Measurements from ENCODE around the gene FITM1.
A peak's percentile ranks its signal among the peaks of the same experiment; 100 is the strongest.

The FITM1 gene

GRCh38 chr14:24130380-24130716 lies at the start of gene FITM1:
Gene FITM1 (plus strand): TSS chr14:24130659. CDS start chr14:24131564, 905 bp downstream.
- no peak for DNase-seq (ENCODE audit: extremely low read depth in 1 of 2, low read depth in 1 of 2)

- peak; percentile 51 to 68 for DNase-seq (ENCODE audit: extremely low read depth in 1 of 2, low read depth in 1 of 2)
Measured at GRCh38 chr14:24080888-24081738, 49.3 kb upstream of the FITM1 start.

GRCh38 chr14:24081739-24082211 lies 48.7 kb upstream of the FITM1 start:
- no peak for DNase-seq (ENCODE audit: extremely low read depth in 1 of 2, low read depth in 1 of 2)

GRCh38 chr14:24082411-24083080 lies 47.9 kb upstream of the FITM1 start:
- DNase-seq (ENCODE audit: extremely low read depth in 1 of 2, low read depth in 1 of 2): no peak

- DNase-seq (ENCODE audit: extremely low read depth in 1 of 2, low read depth in 1 of 2): no peak
Measured at GRCh38 chr14:24083462-24083861, 47.0 kb upstream of the FITM1 start.

GRCh38 chr14:24084440-24084839 lies 46.0 kb upstream of the FITM1 start:
- no peak for DNase-seq (ENCODE audit: extremely low read depth in 1 of 2, low read depth in 1 of 2)

- DNase-seq (ENCODE audit: extremely low read depth in 1 of 2, low read depth in 1 of 2): no peak
Measured at GRCh38 chr14:24085215-24085614, 45.2 kb upstream of the FITM1 start.

- no peak for DNase-seq (ENCODE audit: extremely low read depth in 1 of 2, low read depth in 1 of 2)
Measured at GRCh38 chr14:24086193-24086955, 44.1 kb upstream of the FITM1 start.

- DNase-seq (ENCODE audit: extremely low read depth in 1 of 2, low read depth in 1 of 2): no peak
Measured at GRCh38 chr14:24087004-24087403, 43.5 kb upstream of the FITM1 start.

- DNase-seq (ENCODE audit: extremely low read depth in 1 of 2, low read depth in 1 of 2): no peak
Measured at GRCh38 chr14:24088095-24088494, 42.4 kb upstream of the FITM1 start.

- no peak for DNase-seq (ENCODE audit: extremely low read depth in 1 of 2, low read depth in 1 of 2)
Measured at GRCh38 chr14:24089890-24090289, 40.6 kb upstream of the FITM1 start.

GRCh38 chr14:24092110-24092504 lies 38.4 kb upstream of the FITM1 start:
- no peak for DNase-seq (ENCODE audit: extremely low read depth in 1 of 2, low read depth in 1 of 2)

GRCh38 chr14:24092505-24093206 lies 37.8 kb upstream of the FITM1 start:
- DNase-seq (ENCODE audit: extremely low read depth in 1 of 2, low read depth in 1 of 2): no peak

- no peak for DNase-seq (ENCODE audit: extremely low read depth in 1 of 2, low read depth in 1 of 2)
Measured at GRCh38 chr14:24093207-24093900, 37.1 kb upstream of the FITM1 start.

GRCh38 chr14:24093901-24094840 lies 36.3 kb upstream of the FITM1 start, which contains the start of gene PCK2:
Gene PCK2 (plus strand): TSS chr14:24094311. CDS start chr14:24094406, 95 bp downstream.
- DNase-seq (ENCODE audit: extremely low read depth in 1 of 2, low read depth in 1 of 2): peak; percentile 83 to 90

- no peak for DNase-seq (ENCODE audit: extremely low read depth in 1 of 2, low read depth in 1 of 2)
Measured at GRCh38 chr14:24094841-24095270, 35.6 kb upstream of the FITM1 start.

GRCh38 chr14:24095271-24096068 lies 35.0 kb upstream of the FITM1 start:
- DNase-seq (ENCODE audit: extremely low read depth in 1 of 2, low read depth in 1 of 2): peak in 1 of 2 donors; percentile 77

- no peak for DNase-seq (ENCODE audit: extremely low read depth in 1 of 2, low read depth in 1 of 2)
Measured at GRCh38 chr14:24096545-24097181, 33.8 kb upstream of the FITM1 start.

All from stimulated activated CD8-positive, alpha-beta memory T cell treated with anti-CD3 and anti-CD28 coated beads, Interleukin-7, amount 100 ng/mL, for 48 hours (primary cell).